GM12892 (cell line): ENCODE data around the gene MYO18B.

Source experiments
- POLR2A ChIP-seq: IDR thresholded peaks from 2 replicates; pipeline ENCODE4 v1.6.1; 2011; ENCODE audit warnings: low read depth, low read length, control low read depth
- POLR2AphosphoS5 ChIP-seq: IDR thresholded peaks from 2 replicates; pipeline ENCODE4 v1.6.1; 2011; ENCODE audit warnings: low read depth, low read length, control low read depth
- TAF1 ChIP-seq: IDR thresholded peaks from 2 replicates; pipeline ENCODE4 v1.6.1; 2011; ENCODE audit warnings: low read depth, mild to moderate bottlenecking, control low read depth, low read length, borderline replicate concordance

GRCh38 chr22:25882360-25882759 lies 140.4 kb downstream of the MYO18B start:
- TF ChIP-seq TAF1 (no peak), POLR2AphosphoS5 (no peak), POLR2A (no peak)
